H1 (cell line): ENCODE data around the gene PRKCH. TPM values are rescaled to one million over a fixed set of nuclear protein-coding genes. Genes with fewer than 3 reads are reported as not detected.

Experiments used
- CTCF ChIA-PET: fragments of 300-600 bp; sonication (Branson Sonifier 250); formaldehyde crosslinking; loops from one replicate; lab custom pipeline; 2021; ENCODE audit not compliant: partially characterized antibody; lab: Charles Lee
- POLR2A ChIA-PET: fragments of 300-600 bp; sonication (Branson Sonifier 250); formaldehyde crosslinking; loops from one replicate; lab custom pipeline; 2021; ENCODE audit warnings: inconsistent platforms; ENCODE audit not compliant: partially characterized antibody; lab: Charles Lee
- DNase-seq, 2 experiments: peaks; one replicate each; pipeline versions ENCODE4 v3.0.0 to v3.0.0-alpha.2; 2010 to 2022; ENCODE audit warnings: low spot score in 2 of 2, low read depth in 1 of 2, mixed read lengths in 1 of 2
- FAIRE-seq: peaks from 2 replicates; lab custom pipeline; 2011; peaks lifted over from hg19 to GRCh38; lab: Jason Lieb, UNC
- H2AFZ ChIP-seq: 2 replicates; pipeline ENCODE4 v1.8.1; 2012; ENCODE audit warnings: low read length, inconsistent platforms
- H2AK5ac ChIP-seq: 2 replicates; pipeline ENCODE4 v1.6.1; 2013; ENCODE audit warnings: low read depth, low read length
- H2BK120ac ChIP-seq: replicated peaks from 2 replicates; pipeline ENCODE3; 2013; ENCODE audit warnings: low read depth, low read length, inconsistent platforms
- H2BK12ac ChIP-seq: 2 replicates; pipeline ENCODE4 v1.6.1; 2013; ENCODE audit warnings: low read depth, low read length
- H2BK15ac ChIP-seq: 2 replicates; pipeline ENCODE4 v1.6.1; 2013; ENCODE audit warnings: low read length
- H2BK20ac ChIP-seq: 2 replicates; pipeline ENCODE4 v1.6.1; 2013; ENCODE audit warnings: low read length
- H2BK5ac ChIP-seq: 2 replicates; pipeline ENCODE4 v1.6.1; 2013; ENCODE audit warnings: low read depth, low read length
- H3K14ac ChIP-seq: 2 replicates; pipeline ENCODE4 v1.6.1; 2013; ENCODE audit warnings: inconsistent platforms; ENCODE audit not compliant: insufficient read length
- H3K18ac ChIP-seq: 2 replicates; pipeline ENCODE4 v1.6.1; 2013; ENCODE audit warnings: low read length; ENCODE audit errors: extremely low read depth
- H3K23ac ChIP-seq: 2 replicates; pipeline ENCODE4 v1.6.1; 2013; ENCODE audit warnings: inconsistent platforms; ENCODE audit not compliant: insufficient read length
- H3K23me2 ChIP-seq: 2 replicates; pipeline ENCODE4 v1.6.1; 2013; ENCODE audit warnings: low read depth, low read length
- H3K27ac ChIP-seq: 2 replicates; pipeline ENCODE4 v1.6.1; 2011; ENCODE audit warnings: low read depth, low read length, inconsistent platforms
- H3K27me3 ChIP-seq, 4 experiments: replicated peaks in 1 of 4; 1 replicate in 1 of 4; 2 replicates in 3 of 4; pipeline versions ENCODE4 v1.6.1 to v1.8.1; 2011 to 2013; ENCODE audit warnings: low read length in 3 of 4, mild to moderate bottlenecking in 3 of 4, inconsistent platforms in 2 of 4, mixed read lengths in 2 of 4, moderate library complexity in 1 of 4; ENCODE audit not compliant: control insufficient read depth in 3 of 4, insufficient read depth in 3 of 4; ENCODE audit errors: extremely low read depth in 1 of 4
- H3K36me3 ChIP-seq, 4 experiments: 2 replicates each; pipeline versions ENCODE4 v1.6.1 to v1.8.1; 2011 to 2013; ENCODE audit warnings: mild to moderate bottlenecking in 4 of 4, low read length in 3 of 4, moderate library complexity in 2 of 4, control low read depth in 1 of 4, inconsistent platforms in 1 of 4; ENCODE audit not compliant: insufficient read depth in 4 of 4, control insufficient read depth in 2 of 4
- H3K4ac ChIP-seq: replicated peaks from 2 replicates; pipeline ENCODE3; 2013; ENCODE audit warnings: low read length, low read depth, mixed read lengths, inconsistent platforms; ENCODE audit not compliant: insufficient read length
- H3K4me1 ChIP-seq, 4 experiments: replicated peaks in 1 of 4; 1 replicate in 1 of 4; 2 replicates in 3 of 4; pipeline versions ENCODE4 v1.6.1 to v1.8.1; 2011 to 2013; ENCODE audit warnings: low read length in 3 of 4, inconsistent platforms in 2 of 4, mixed read lengths in 1 of 4; ENCODE audit not compliant: insufficient read depth in 4 of 4, control insufficient read depth in 3 of 4
- H3K4me2 ChIP-seq, 2 experiments: 2 replicates each; pipeline versions ENCODE4 v1.6.1 to v1.8.1; 2011 to 2013; ENCODE audit warnings: low read depth in 2 of 2, low read length in 2 of 2, control low read depth in 1 of 2, inconsistent platforms in 1 of 2, mild to moderate bottlenecking in 1 of 2; ENCODE audit not compliant: insufficient read depth in 1 of 2
- H3K4me3 ChIP-seq, 4 experiments: fragments of 200-600, 300-600 bp in 1 of 4; sonication (generic), shearing (Covaris generic), sonication (Bioruptor Twin) in 1 of 4; 2 replicates each; pipeline versions ENCODE4 v1.5.1 to v1.8.1; 2011 to 2016; ENCODE audit warnings: low read length in 4 of 4, low read depth in 3 of 4, control low read depth in 2 of 4, inconsistent platforms in 2 of 4, mild to moderate bottlenecking in 2 of 4, mixed read lengths in 1 of 4, moderate library complexity in 1 of 4; ENCODE audit not compliant: insufficient read depth in 2 of 4; ENCODE audit errors: extremely low read depth in 1 of 4
- H3K56ac ChIP-seq: replicated peaks from 2 replicates; pipeline ENCODE3; 2013; ENCODE audit warnings: low read depth, mild to moderate bottlenecking, mixed read lengths, low read length, inconsistent platforms; ENCODE audit not compliant: insufficient read length
- H3K79me1 ChIP-seq: 2 replicates; pipeline ENCODE4 v1.6.1; 2013; ENCODE audit warnings: low read depth, low read length, control low read depth
- H3K79me2 ChIP-seq, 2 experiments: 2 replicates each; pipeline versions ENCODE4 v1.6.1 to v1.8.1; 2012 to 2013; ENCODE audit warnings: low read length in 2 of 2, mild to moderate bottlenecking in 2 of 2, inconsistent platforms in 1 of 2; ENCODE audit not compliant: insufficient read depth in 2 of 2, control insufficient read depth in 1 of 2
- H3K9ac ChIP-seq, 4 experiments: replicated peaks in 1 of 4; 1 replicate in 1 of 4; 2 replicates in 3 of 4; pipeline versions ENCODE4 v1.6.1 to v1.8.1; 2011 to 2013; ENCODE audit warnings: low read depth in 3 of 4, low read length in 3 of 4, control low read depth in 2 of 4, mild to moderate bottlenecking in 2 of 4, moderate library complexity in 2 of 4, inconsistent platforms in 1 of 4; ENCODE audit errors: extremely low read depth in 1 of 4
- H3K9me3 ChIP-seq, 2 experiments: 2 replicates each; pipeline versions ENCODE4 v1.6.1 to v1.8.1; 2012 to 2013; ENCODE audit warnings: mild to moderate bottlenecking in 2 of 2, moderate library complexity in 2 of 2, control low read depth in 1 of 2, inconsistent platforms in 1 of 2, low read depth in 1 of 2, low read length in 1 of 2, mixed read lengths in 1 of 2; ENCODE audit not compliant: insufficient read depth in 2 of 2
- H4K20me1 ChIP-seq, 2 experiments: replicated peaks in 1 of 2; 2 replicates each; pipeline versions ENCODE3 to v1.8.1; 2011 to 2013; ENCODE audit warnings: inconsistent platforms in 2 of 2, low read length in 2 of 2, mild to moderate bottlenecking in 1 of 2; ENCODE audit not compliant: insufficient read depth in 2 of 2, control insufficient read depth in 1 of 2
- H4K5ac ChIP-seq: 2 replicates; pipeline ENCODE4 v1.6.1; 2013; ENCODE audit warnings: low read length, low read depth, mixed read lengths, inconsistent platforms; ENCODE audit not compliant: insufficient read length
- H4K8ac ChIP-seq: 2 replicates; pipeline ENCODE4 v1.8.0; 2013; ENCODE audit warnings: mild to moderate bottlenecking, moderate library complexity, low read length, inconsistent platforms; ENCODE audit not compliant: insufficient read depth; ENCODE audit errors: extremely low read depth
- H4K91ac ChIP-seq: replicated peaks from 2 replicates; pipeline ENCODE3; 2013; ENCODE audit warnings: low read length, mixed read lengths, inconsistent platforms; ENCODE audit not compliant: insufficient read length
- CBX5 ChIP-seq: fragments of 300-800, 300-1000 bp; sonication (generic); IDR thresholded peaks from 2 replicates; pipeline ENCODE4 v1.7.1; 2016; ENCODE audit warnings: antibody characterized with exemption, low read length, low read depth
- CEBPB ChIP-seq: IDR thresholded peaks from 2 replicates; pipeline ENCODE4 v1.6.1; 2012; ENCODE audit warnings: low read depth, low read length
- CREB1 ChIP-seq: IDR thresholded peaks from 2 replicates; pipeline ENCODE4 v1.6.1; 2012; ENCODE audit warnings: inconsistent platforms
- EP300 ChIP-seq, 2 experiments: IDR thresholded peaks; 1 replicate in 1 of 2; 2 replicates in 1 of 2; pipeline ENCODE4 v1.6.1; 2011 to 2012; ENCODE audit warnings: low read depth in 2 of 2, low read length in 2 of 2, mild to moderate bottlenecking in 2 of 2, borderline replicate concordance in 1 of 2, inconsistent platforms in 1 of 2, moderate library complexity in 1 of 2
- HDAC2 ChIP-seq, 2 experiments: fragments of 300-600 bp in 1 of 2; sonication (generic) in 1 of 2; IDR thresholded peaks; 2 replicates each; pipeline ENCODE4 v1.6.1; 2011 to 2012; ENCODE audit warnings: low read depth in 2 of 2, low read length in 2 of 2, mild to moderate bottlenecking in 2 of 2, moderate library complexity in 2 of 2, borderline replicate concordance in 1 of 2, inconsistent platforms in 1 of 2
- JUND ChIP-seq: IDR thresholded peaks from 2 replicates; pipeline ENCODE4 v1.6.1; 2011; ENCODE audit warnings: mild to moderate bottlenecking, improper control_type of control experiment, low read length
- KDM5A ChIP-seq: fragments of 200-600 bp; IDR thresholded peaks from 2 replicates; pipeline ENCODE4 v1.7.1; 2012; ENCODE audit warnings: mild to moderate bottlenecking, low read length, inconsistent platforms, mixed read lengths
- NANOG ChIP-seq: IDR thresholded peaks from 2 replicates; pipeline ENCODE4 v1.6.1; 2011; ENCODE audit warnings: low read length, low read depth, mild to moderate bottlenecking, inconsistent platforms; ENCODE audit not compliant: insufficient read depth, poor library complexity, severe bottlenecking
- RXRA ChIP-seq: IDR thresholded peaks from 2 replicates; pipeline ENCODE4 v1.6.1; 2011; ENCODE audit warnings: low read depth, mild to moderate bottlenecking, low read length, moderate library complexity; ENCODE audit not compliant: insufficient read depth
- SP1 ChIP-seq: IDR thresholded peaks from 2 replicates; pipeline ENCODE4 v1.6.1; 2011; ENCODE audit warnings: low read depth, low read length
- SP2 ChIP-seq: IDR thresholded peaks from 2 replicates; pipeline ENCODE4 v1.6.1; 2012; ENCODE audit warnings: mild to moderate bottlenecking, low read length, inconsistent platforms
- SRF ChIP-seq: IDR thresholded peaks from 2 replicates; pipeline ENCODE4 v1.6.1; 2011; ENCODE audit warnings: mild to moderate bottlenecking, low read depth, low read length, moderate library complexity
- YY1 ChIP-seq: IDR thresholded peaks from 2 replicates; pipeline ENCODE4 v1.6.1; 2011; ENCODE audit warnings: low read depth, mild to moderate bottlenecking, low read length
- WGBS, 2 experiments: shearing (Covaris generic) in 1 of 2; methylation state at CpG; one replicate each; pipeline versions ENCODE4 v1.1.6 to v1.1.7; 2013 to 2015; ENCODE audit warnings: low lambda C conversion rate in 2 of 2, mixed read lengths in 2 of 2, inconsistent platforms in 1 of 2, low coverage in 1 of 2, missing lambda C conversion rate in 1 of 2; ENCODE audit not compliant: insufficient replicate concordance in 2 of 2, insufficient coverage in 1 of 2, insufficient read length in 1 of 2; ENCODE audit errors: extremely low coverage in 1 of 2, missing lambda C conversion rate in 1 of 2; 5-methylcytosine and 5-hydroxymethylcytosine counted together
- polyA plus RNA-seq, 7 experiments: library from polyadenylated mRNA; depleted of rRNA in 3 of 7; stranded (reverse) in 5 of 7; unstranded in 2 of 7; fragments of >200 nt in 5 of 7; fragments of 200-250 nt in 2 of 7; gene quantifications; 1 replicate in 5 of 7; 2 replicates in 1 of 7; 4 replicates in 1 of 7; pipeline versions ENCODE4 v1.2.1 to v1.2.3, GENCODE V29; 2011 to 2013; ENCODE audit warnings: missing spikeins in 2 of 7, mixed read lengths in 2 of 7
- total RNA-seq: library from RNA; stranded (reverse); fragmentation: NEBNext Ultra II Directional; extraction: Animal tissue kit (Norgen Biotek cat#: 25700); gene quantifications from 2 replicates; pipeline ENCODE4 v1.2.1, GENCODE V29; 2021
- TF ChIP-seq, protein P1 (sequence below): IDR thresholded peaks from 2 replicates; pipeline ENCODE4 v1.6.1; 2011; ENCODE audit warnings: low read length, improper control_type of control experiment

The PRKCH gene
- total and polyA plus RNA-seq, 2 of the 8 experiments (the other 6 are each of a cell fraction or from before 2014, with no cell fraction given): 6.4 to 7.0 TPM

GRCh38 chr14:61281948-61282275 is 39.5 kb upstream of the PRKCH start:
- Histone ChIP-seq H3K4me2 (peak overlapping the region; percentile 77 to 81; a peak in 3 of 4 replicates), H4K20me1 (peaks cover 2 to 5% of the 10 kb centered on the region in 2 experiments), H3K79me1 (no peaks in the 10 kb centered on the region), H3K27ac (no peak overlapping the region), H2BK15ac (no peak overlapping the region), H4K5ac (no peak overlapping the region), H3K27me3 (peaks cover 11 to 22% (median 19%) of the 10 kb centered on the region in 4 experiments; a peak in 6 of 7 replicates), H4K8ac (no peak overlapping the region), H2AFZ (no peak overlapping the region), H4K91ac (no peak overlapping the region), H3K9me3 (no peaks in the 10 kb centered on the region), H3K4me1 (peaks cover 0 to 4% (median 1%) of the 10 kb centered on the region in 4 experiments; a peak in 3 of 7 replicates), H3K4me3 (peak overlapping the region in 1 of 4 experiments; percentile 74; a peak in 3 of 8 replicates), H3K56ac (no peak overlapping the region), H2BK120ac (no peak overlapping the region), H3K18ac (no peak overlapping the region), H2BK20ac (no peak overlapping the region), H2BK5ac (no peak overlapping the region), H2BK12ac (no peak overlapping the region), H3K23me2 (peaks cover 10% of the 10 kb centered on the region; the same call in 1 of the 2 replicates), H3K23ac (no peak overlapping the region), H3K9ac (no peak overlapping the region), H3K79me2 (no peaks in the 10 kb centered on the region), H3K4ac (no peak overlapping the region), H2AK5ac (no peak overlapping the region), H3K36me3 (no peaks in the 10 kb centered on the region), H3K14ac (no peak overlapping the region)
- ChIA-PET POLR2A (no interaction called here), CTCF (interaction anchor here (0.6 to 7.0 kb wide), 5 partner anchors 15 to 917 kb away, joined by 3 to 52 read pairs (median 4); no protein-coding TSS in a partner anchor)
- DNase-seq: no peak
- WGBS, 2 experiments: 60% methylated on average over 1 of the region's 1 CpG; no CpG with 5 or more reads in 1 of the 2 experiments
- no peak for FAIRE-seq
- TF ChIP-seq SP2 (no peak), EP300 (IDR thresholded peaks at IDR 0.05; ENCODE audit: borderline replicate concordance in 1 of 2, low read depth in 2 of 2, low read length in 2 of 2) (no peak), CBX5 (no peak), JUND (no peak), SRF (no peak), NANOG (no peak), RXRA (no peak), CREB1 (no peak), YY1 (no peak), KDM5A (no peak), CEBPB (no peak), HDAC2 (IDR thresholded peaks at IDR 0.05; ENCODE audit: borderline replicate concordance in 1 of 2, low read depth in 2 of 2, low read length in 2 of 2) (no peak), SP1 (no peak)
- TF ChIP-seq, protein P1, sequence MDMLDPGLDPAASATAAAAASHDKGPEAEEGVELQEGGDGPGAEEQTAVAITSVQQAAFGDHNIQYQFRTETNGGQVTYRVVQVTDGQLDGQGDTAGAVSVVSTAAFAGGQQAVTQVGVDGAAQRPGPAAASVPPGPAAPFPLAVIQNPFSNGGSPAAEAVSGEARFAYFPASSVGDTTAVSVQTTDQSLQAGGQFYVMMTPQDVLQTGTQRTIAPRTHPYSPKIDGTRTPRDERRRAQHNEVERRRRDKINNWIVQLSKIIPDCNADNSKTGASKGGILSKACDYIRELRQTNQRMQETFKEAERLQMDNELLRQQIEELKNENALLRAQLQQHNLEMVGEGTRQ: no peak
